GM23338 (cell line): ENCODE results near the gene CNR1. TPM values are rescaled to one million over a fixed set of nuclear protein-coding genes. Genes with fewer than 3 reads are reported as not detected.

ENCODE experiments used
- ATAC-seq: fragments of 200-7000 bp; cut with Tn5 transposase; 3 replicates; pipeline ENCODE4 v1.9.1; 2020
- DNase-seq: peaks from one replicate; pipeline ENCODE4 v3.0.0-alpha.2; 2015; ENCODE audit warnings: low spot score
- H2AFZ ChIP-seq: fragments of 200-600 bp; sonication (generic); 2 replicates; pipeline ENCODE4 v1.8.0; 2016; ENCODE audit warnings: antibody characterized with exemption, mild to moderate bottlenecking, moderate library complexity
- H3F3A ChIP-seq: fragments of 200-600 bp; sonication (generic); replicated peaks from 2 replicates; pipeline ENCODE4 v1.8.0; 2017; ENCODE audit warnings: antibody characterized with exemption, mixed run types, low read depth
- H3K27ac ChIP-seq: fragments of 200-600 bp; sonication (generic); 2 replicates; pipeline ENCODE4 v1.6.1; 2016; ENCODE audit warnings: low read depth
- H3K27me3 ChIP-seq: fragments of 200-600 bp; sonication (generic); 2 replicates; pipeline ENCODE4 v1.8.0; 2016; ENCODE audit warnings: mild to moderate bottlenecking, mixed run types, moderate library complexity; ENCODE audit not compliant: insufficient read depth
- H3K36me3 ChIP-seq: fragments of 200-600 bp; sonication (generic); 2 replicates; pipeline ENCODE4 v1.8.0; 2016; ENCODE audit warnings: mild to moderate bottlenecking; ENCODE audit not compliant: insufficient read depth
- H3K4me1 ChIP-seq: fragments of 200-600 bp; sonication (generic); 2 replicates; pipeline ENCODE4 v1.8.0; 2016; ENCODE audit warnings: mild to moderate bottlenecking, moderate library complexity; ENCODE audit not compliant: insufficient read depth
- H3K4me2 ChIP-seq: fragments of 200-600 bp; sonication (generic); 2 replicates; pipeline ENCODE4 v1.7.1; 2017; ENCODE audit warnings: mixed run types
- H3K4me3 ChIP-seq: fragments of 200-600 bp; sonication (generic); 2 replicates; pipeline ENCODE4 v1.6.1; 2016; ENCODE audit warnings: mixed run types
- H3K79me2 ChIP-seq: fragments of 200-600 bp; sonication (generic); replicated peaks from 2 replicates; pipeline ENCODE4 v1.8.0; 2017; ENCODE audit warnings: mild to moderate bottlenecking; ENCODE audit not compliant: insufficient read depth
- H3K9me2 ChIP-seq: fragments of 200-600 bp; sonication (generic); 2 replicates; pipeline ENCODE4 v1.8.0; 2017; ENCODE audit not compliant: insufficient read depth
- H4K20me1 ChIP-seq: fragments of 200-600 bp; sonication (generic); replicated peaks from 2 replicates; pipeline ENCODE4 v1.8.0; 2017; ENCODE audit warnings: mild to moderate bottlenecking; ENCODE audit not compliant: insufficient read depth
- H3K27ac Mint-ChIP-seq: 2 replicates; pipeline ENCODE4 v1.8.0; 2020; ENCODE audit warnings: inconsistent platforms, mild to moderate bottlenecking, moderate library complexity, mixed read lengths
- H3K27me3 Mint-ChIP-seq: 3 replicates; pipeline ENCODE4 v1.8.0; 2022; ENCODE audit warnings: low read depth, mild to moderate bottlenecking, moderate library complexity, mixed read lengths, inconsistent platforms; ENCODE audit not compliant: insufficient read depth, poor library complexity
- H3K36me3 Mint-ChIP-seq: 3 replicates; pipeline ENCODE4 v1.8.0; 2021; ENCODE audit warnings: low read depth, mild to moderate bottlenecking, inconsistent platforms, moderate library complexity, mixed read lengths
- H3K4me1 Mint-ChIP-seq: 3 replicates; pipeline ENCODE4 v1.8.0; 2020; ENCODE audit warnings: mild to moderate bottlenecking, inconsistent platforms, mixed read lengths
- H3K4me3 Mint-ChIP-seq: 3 replicates; pipeline ENCODE4 v1.8.0; 2021; ENCODE audit warnings: moderate library complexity, mild to moderate bottlenecking, inconsistent platforms, mixed read lengths
- H3K9me3 Mint-ChIP-seq: 3 replicates; pipeline ENCODE4 v1.8.0; 2020; ENCODE audit warnings: moderate library complexity, mild to moderate bottlenecking, inconsistent platforms, mixed read lengths
- CREB1 ChIP-seq: fragments of 250-450 bp; sonication (Bioruptor Pico); IDR thresholded peaks from 2 replicates; pipeline ENCODE4 v1.5.0; 2020; ENCODE audit warnings: low read depth, mild to moderate bottlenecking, moderate library complexity
- EZH2 ChIP-seq: fragments of 200-600 bp; sonication (generic); IDR thresholded peaks from one replicate; pipeline ENCODE4 v1.8.0; 2017; ENCODE audit warnings: antibody characterized with exemption, mild to moderate bottlenecking, low read depth; ENCODE audit not compliant: unreplicated experiment
- EZH2phosphoT487 ChIP-seq: fragments of 200-600 bp; sonication (generic); IDR thresholded peaks from one replicate; pipeline ENCODE4 v1.8.1; 2018; ENCODE audit warnings: antibody characterized with exemption; ENCODE audit not compliant: unreplicated experiment
- JUNB ChIP-seq: IDR thresholded peaks from one replicate; pipeline ENCODE4 v1.6.1; 2016; ENCODE audit warnings: antibody characterized with exemption; ENCODE audit not compliant: unreplicated experiment
- NANOG ChIP-seq: IDR thresholded peaks from 2 replicates; pipeline ENCODE4 v1.6.1; 2016; ENCODE audit warnings: antibody characterized with exemption, borderline replicate concordance
- POLR2AphosphoS5 ChIP-seq: IDR thresholded peaks from 2 replicates; pipeline ENCODE4 v1.6.1; 2016; ENCODE audit warnings: antibody characterized with exemption, low read depth
- STAT1 ChIP-seq: IDR thresholded peaks from one replicate; pipeline ENCODE4 v1.6.1; 2016; ENCODE audit warnings: antibody characterized with exemption; ENCODE audit not compliant: unreplicated experiment
- ZNF114 ChIP-seq: fragments of 250-450 bp; sonication (Bioruptor Pico); IDR thresholded peaks from 2 replicates; pipeline ENCODE4 v1.5.0; 2020; ENCODE audit warnings: mild to moderate bottlenecking, moderate library complexity
- ZNF331 ChIP-seq: fragments of 250-450 bp; sonication (Bioruptor Pico); IDR thresholded peaks from 2 replicates; pipeline ENCODE4 v1.5.0; 2020; ENCODE audit warnings: low read depth, mild to moderate bottlenecking, moderate library complexity
- polyA plus RNA-seq: library from polyadenylated mRNA; unstranded; fragments of >200 nt; fragmentation: Nextera tagmentation; extraction: Ambion mirVana; gene quantifications from 2 replicates; pipeline ENCODE4 v1.2.1, GENCODE V29; 2016
- total RNA-seq: library from RNA; depleted of rRNA; stranded (reverse); fragments of >200 nt; shearing (Covaris generic); gene quantifications from 2 replicates; pipeline ENCODE4 v1.2.3, GENCODE V29; 2014
- TF ChIP-seq, protein P1 (sequence below), 2 experiments: fragments of 200-600 bp in 1 of 2; sonication (generic) in 1 of 2; conservative IDR thresholded peaks; 2 replicates each; pipeline versions ENCODE4 v1.5.1 to v1.6.1; 2016 to 2017; ENCODE audit warnings: antibody characterized with exemption in 2 of 2, low read depth in 2 of 2, mild to moderate bottlenecking in 2 of 2, moderate library complexity in 1 of 2
- TF ChIP-seq, protein P2 (sequence below): fragments of 250-450 bp; sonication (Bioruptor Pico); IDR thresholded peaks from 2 replicates; pipeline ENCODE4 v1.5.0; 2020; ENCODE audit warnings: mild to moderate bottlenecking, moderate library complexity
- TF ChIP-seq, protein P3 (sequence below): IDR thresholded peaks from one replicate; pipeline ENCODE4 v1.6.1; 2018; ENCODE audit warnings: antibody characterized with exemption; ENCODE audit not compliant: unreplicated experiment
- TF ChIP-seq, protein P4 (sequence below): IDR thresholded peaks from 2 replicates; pipeline ENCODE4 v1.6.1; 2016; ENCODE audit warnings: antibody characterized with exemption

CNR1 gene
- total and polyA plus RNA-seq, 2 experiments from 2014 or later: 0.71 to 2.6 TPM

DNA sequence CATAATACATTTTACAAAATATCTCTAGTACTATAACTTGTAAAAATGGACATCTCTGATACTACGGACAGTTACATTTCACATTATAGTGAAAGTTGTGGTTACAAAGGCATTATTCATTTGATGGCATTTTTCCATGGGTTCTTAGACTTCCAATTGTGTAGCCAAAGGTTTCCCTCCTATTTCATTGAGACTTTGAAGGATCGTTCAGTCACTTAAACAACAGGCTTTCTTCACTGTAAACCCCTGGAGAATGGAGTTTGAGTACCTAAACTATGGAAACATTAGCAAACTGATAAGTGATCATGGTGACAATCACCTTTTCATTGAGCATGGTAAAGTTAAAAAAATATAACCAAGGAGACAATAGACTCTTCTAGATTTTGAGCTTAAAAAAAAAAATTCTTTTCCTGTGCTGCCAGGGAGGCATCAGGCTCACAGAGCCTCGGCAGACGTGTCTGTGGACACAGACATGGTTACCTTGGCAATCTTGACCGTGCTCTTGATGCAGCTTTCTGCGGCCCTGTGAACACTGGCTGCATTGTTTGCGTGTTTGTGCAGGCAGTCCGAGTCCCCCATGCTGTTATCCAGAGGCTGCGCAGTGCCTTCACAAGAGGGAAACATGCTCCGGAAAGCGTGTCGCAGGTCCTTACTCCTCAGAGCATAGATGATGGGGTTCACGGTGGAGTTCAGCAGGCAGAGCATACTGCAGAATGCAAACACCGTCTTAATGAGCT lies 22.6 kb downstream of the CNR1 start:
- H3K27me3 Mint-ChIP-seq: peaks cover 5% of the 10 kb centered on the region
- Histone ChIP-seq H3K36me3 (no peaks in the 10 kb centered on the region), H3F3A (no peaks in the 10 kb centered on the region), H3K4me2 (no peak overlapping the region), H4K20me1 (no peaks in the 10 kb centered on the region), H2AFZ (no peak overlapping the region), H3K4me3 (no peak overlapping the region), H3K27ac (no peak overlapping the region), H3K79me2 (no peaks in the 10 kb centered on the region), H3K4me1 (peaks cover 17% of the 10 kb centered on the region), H3K9me2 (peaks cover 19% of the 10 kb centered on the region), H3K27me3 (no peaks in the 10 kb centered on the region)
- ATAC-seq (no peak), DNase-seq (no peak)
- H3K9me3 Mint-ChIP-seq: no peaks in the 10 kb centered on the region
- H3K27ac Mint-ChIP-seq: no peak overlapping the region
- no peak overlapping the region for H3K4me3 Mint-ChIP-seq
- no peak for TF ChIP-seq ZNF114 (CRISPR knock-in tag)
- TF ChIP-seq, protein P1, sequence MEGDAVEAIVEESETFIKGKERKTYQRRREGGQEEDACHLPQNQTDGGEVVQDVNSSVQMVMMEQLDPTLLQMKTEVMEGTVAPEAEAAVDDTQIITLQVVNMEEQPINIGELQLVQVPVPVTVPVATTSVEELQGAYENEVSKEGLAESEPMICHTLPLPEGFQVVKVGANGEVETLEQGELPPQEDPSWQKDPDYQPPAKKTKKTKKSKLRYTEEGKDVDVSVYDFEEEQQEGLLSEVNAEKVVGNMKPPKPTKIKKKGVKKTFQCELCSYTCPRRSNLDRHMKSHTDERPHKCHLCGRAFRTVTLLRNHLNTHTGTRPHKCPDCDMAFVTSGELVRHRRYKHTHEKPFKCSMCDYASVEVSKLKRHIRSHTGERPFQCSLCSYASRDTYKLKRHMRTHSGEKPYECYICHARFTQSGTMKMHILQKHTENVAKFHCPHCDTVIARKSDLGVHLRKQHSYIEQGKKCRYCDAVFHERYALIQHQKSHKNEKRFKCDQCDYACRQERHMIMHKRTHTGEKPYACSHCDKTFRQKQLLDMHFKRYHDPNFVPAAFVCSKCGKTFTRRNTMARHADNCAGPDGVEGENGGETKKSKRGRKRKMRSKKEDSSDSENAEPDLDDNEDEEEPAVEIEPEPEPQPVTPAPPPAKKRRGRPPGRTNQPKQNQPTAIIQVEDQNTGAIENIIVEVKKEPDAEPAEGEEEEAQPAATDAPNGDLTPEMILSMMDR (conservative IDR thresholded peaks at IDR 0.05; ENCODE audit: low read depth in 2 of 2): no peak
- TF ChIP-seq EZH2: no peak
- TF ChIP-seq, protein P2, sequence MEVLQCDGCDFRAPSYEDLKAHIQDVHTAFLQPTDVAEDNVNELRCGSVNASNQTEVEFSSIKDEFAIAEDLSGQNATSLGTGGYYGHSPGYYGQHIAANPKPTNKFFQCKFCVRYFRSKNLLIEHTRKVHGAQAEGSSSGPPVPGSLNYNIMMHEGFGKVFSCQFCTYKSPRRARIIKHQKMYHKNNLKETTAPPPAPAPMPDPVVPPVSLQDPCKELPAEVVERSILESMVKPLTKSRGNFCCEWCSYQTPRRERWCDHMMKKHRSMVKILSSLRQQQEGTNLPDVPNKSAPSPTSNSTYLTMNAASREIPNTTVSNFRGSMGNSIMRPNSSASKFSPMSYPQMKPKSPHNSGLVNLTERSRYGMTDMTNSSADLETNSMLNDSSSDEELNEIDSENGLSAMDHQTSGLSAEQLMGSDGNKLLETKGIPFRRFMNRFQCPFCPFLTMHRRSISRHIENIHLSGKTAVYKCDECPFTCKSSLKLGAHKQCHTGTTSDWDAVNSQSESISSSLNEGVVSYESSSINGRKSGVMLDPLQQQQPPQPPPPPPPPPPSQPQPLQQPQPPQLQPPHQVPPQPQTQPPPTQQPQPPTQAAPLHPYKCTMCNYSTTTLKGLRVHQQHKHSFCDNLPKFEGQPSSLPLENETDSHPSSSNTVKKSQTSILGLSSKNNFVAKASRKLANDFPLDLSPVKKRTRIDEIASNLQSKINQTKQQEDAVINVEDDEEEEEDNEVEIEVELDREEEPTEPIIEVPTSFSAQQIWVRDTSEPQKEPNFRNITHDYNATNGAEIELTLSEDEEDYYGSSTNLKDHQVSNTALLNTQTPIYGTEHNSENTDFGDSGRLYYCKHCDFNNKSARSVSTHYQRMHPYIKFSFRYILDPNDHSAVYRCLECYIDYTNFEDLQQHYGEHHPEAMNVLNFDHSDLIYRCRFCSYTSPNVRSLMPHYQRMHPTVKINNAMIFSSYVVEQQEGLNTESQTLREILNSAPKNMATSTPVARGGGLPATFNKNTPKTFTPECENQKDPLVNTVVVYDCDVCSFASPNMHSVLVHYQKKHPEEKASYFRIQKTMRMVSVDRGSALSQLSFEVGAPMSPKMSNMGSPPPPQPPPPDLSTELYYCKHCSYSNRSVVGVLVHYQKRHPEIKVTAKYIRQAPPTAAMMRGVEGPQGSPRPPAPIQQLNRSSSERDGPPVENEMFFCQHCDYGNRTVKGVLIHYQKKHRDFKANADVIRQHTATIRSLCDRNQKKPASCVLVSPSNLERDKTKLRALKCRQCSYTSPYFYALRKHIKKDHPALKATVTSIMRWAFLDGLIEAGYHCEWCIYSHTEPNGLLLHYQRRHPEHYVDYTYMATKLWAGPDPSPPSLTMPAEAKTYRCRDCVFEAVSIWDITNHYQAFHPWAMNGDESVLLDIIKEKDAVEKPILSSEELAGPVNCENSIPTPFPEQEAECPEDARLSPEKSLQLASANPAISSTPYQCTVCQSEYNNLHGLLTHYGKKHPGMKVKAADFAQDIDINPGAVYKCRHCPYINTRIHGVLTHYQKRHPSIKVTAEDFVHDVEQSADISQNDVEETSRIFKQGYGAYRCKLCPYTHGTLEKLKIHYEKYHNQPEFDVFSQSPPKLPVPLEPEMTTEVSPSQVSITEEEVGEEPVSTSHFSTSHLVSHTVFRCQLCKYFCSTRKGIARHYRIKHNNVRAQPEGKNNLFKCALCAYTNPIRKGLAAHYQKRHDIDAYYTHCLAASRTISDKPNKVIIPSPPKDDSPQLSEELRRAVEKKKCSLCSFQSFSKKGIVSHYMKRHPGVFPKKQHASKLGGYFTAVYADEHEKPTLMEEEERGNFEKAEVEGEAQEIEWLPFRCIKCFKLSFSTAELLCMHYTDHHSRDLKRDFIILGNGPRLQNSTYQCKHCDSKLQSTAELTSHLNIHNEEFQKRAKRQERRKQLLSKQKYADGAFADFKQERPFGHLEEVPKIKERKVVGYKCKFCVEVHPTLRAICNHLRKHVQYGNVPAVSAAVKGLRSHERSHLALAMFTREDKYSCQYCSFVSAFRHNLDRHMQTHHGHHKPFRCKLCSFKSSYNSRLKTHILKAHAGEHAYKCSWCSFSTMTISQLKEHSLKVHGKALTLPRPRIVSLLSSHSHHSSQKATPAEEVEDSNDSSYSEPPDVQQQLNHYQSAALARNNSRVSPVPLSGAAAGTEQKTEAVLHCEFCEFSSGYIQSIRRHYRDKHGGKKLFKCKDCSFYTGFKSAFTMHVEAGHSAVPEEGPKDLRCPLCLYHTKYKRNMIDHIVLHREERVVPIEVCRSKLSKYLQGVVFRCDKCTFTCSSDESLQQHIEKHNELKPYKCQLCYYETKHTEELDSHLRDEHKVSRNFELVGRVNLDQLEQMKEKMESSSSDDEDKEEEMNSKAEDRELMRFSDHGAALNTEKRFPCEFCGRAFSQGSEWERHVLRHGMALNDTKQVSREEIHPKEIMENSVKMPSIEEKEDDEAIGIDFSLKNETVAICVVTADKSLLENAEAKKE (CRISPR knock-in tag): no peak
- TF ChIP-seq CREB1: no peak
- TF ChIP-seq JUNB: no peak
- no peak for TF ChIP-seq STAT1
- no peak for TF ChIP-seq ZNF331 (CRISPR knock-in tag)
- TF ChIP-seq, protein P3, sequence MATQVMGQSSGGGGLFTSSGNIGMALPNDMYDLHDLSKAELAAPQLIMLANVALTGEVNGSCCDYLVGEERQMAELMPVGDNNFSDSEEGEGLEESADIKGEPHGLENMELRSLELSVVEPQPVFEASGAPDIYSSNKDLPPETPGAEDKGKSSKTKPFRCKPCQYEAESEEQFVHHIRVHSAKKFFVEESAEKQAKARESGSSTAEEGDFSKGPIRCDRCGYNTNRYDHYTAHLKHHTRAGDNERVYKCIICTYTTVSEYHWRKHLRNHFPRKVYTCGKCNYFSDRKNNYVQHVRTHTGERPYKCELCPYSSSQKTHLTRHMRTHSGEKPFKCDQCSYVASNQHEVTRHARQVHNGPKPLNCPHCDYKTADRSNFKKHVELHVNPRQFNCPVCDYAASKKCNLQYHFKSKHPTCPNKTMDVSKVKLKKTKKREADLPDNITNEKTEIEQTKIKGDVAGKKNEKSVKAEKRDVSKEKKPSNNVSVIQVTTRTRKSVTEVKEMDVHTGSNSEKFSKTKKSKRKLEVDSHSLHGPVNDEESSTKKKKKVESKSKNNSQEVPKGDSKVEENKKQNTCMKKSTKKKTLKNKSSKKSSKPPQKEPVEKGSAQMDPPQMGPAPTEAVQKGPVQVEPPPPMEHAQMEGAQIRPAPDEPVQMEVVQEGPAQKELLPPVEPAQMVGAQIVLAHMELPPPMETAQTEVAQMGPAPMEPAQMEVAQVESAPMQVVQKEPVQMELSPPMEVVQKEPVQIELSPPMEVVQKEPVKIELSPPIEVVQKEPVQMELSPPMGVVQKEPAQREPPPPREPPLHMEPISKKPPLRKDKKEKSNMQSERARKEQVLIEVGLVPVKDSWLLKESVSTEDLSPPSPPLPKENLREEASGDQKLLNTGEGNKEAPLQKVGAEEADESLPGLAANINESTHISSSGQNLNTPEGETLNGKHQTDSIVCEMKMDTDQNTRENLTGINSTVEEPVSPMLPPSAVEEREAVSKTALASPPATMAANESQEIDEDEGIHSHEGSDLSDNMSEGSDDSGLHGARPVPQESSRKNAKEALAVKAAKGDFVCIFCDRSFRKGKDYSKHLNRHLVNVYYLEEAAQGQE: no peak
- TF ChIP-seq NANOG: no peak
- no peak for TF ChIP-seq POLR2AphosphoS5
- TF ChIP-seq EZH2phosphoT487: no peak
- TF ChIP-seq, protein P4, sequence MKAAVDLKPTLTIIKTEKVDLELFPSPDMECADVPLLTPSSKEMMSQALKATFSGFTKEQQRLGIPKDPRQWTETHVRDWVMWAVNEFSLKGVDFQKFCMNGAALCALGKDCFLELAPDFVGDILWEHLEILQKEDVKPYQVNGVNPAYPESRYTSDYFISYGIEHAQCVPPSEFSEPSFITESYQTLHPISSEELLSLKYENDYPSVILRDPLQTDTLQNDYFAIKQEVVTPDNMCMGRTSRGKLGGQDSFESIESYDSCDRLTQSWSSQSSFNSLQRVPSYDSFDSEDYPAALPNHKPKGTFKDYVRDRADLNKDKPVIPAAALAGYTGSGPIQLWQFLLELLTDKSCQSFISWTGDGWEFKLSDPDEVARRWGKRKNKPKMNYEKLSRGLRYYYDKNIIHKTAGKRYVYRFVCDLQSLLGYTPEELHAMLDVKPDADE: no peak
- peaks cover 22% of the 10 kb centered on the region for H3K4me1 Mint-ChIP-seq
- H3K36me3 Mint-ChIP-seq: no peaks in the 10 kb centered on the region
